Measurements from ENCODE around the gene VSTM2L. TPM values are rescaled to one million over a fixed set of nuclear protein-coding genes. Genes with fewer than 3 reads are reported as not detected.
"Not testable (repeated sequence)": the region's sequence is repeated elsewhere in the genome, so short reads cannot be mapped to it uniquely, and the experiment has no call there.

The VSTM2L gene
- total RNA-seq, 1 donor from 2014 or later = 7.3 TPM

DNA sequence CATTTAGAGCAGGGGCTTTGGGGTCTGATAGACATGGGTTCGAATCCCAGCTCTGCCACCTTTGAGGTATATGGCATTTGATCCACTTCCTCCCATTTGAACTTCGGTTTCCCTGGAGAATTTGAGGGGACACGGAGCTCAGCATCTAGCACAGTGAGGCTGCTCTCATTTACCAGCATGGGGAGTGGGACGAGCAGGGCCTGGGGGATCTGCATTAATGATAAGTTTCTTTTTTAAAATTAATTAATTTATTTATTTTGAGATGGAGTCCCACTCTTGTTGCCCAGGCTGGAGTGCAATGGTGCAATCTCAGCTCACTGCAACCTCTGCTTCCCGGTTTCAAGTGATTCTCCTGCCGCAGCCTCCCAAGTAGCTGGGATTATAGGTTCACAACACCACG, 52.6 kb downstream of the VSTM2L start:
- peaks cover 16% of the 10 kb centered on the region for H3K4me1 Mint-ChIP-seq (ENCODE audit: low read depth)
- TF ChIP-seq, protein P1, sequence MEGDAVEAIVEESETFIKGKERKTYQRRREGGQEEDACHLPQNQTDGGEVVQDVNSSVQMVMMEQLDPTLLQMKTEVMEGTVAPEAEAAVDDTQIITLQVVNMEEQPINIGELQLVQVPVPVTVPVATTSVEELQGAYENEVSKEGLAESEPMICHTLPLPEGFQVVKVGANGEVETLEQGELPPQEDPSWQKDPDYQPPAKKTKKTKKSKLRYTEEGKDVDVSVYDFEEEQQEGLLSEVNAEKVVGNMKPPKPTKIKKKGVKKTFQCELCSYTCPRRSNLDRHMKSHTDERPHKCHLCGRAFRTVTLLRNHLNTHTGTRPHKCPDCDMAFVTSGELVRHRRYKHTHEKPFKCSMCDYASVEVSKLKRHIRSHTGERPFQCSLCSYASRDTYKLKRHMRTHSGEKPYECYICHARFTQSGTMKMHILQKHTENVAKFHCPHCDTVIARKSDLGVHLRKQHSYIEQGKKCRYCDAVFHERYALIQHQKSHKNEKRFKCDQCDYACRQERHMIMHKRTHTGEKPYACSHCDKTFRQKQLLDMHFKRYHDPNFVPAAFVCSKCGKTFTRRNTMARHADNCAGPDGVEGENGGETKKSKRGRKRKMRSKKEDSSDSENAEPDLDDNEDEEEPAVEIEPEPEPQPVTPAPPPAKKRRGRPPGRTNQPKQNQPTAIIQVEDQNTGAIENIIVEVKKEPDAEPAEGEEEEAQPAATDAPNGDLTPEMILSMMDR (IDR thresholded peaks at IDR 0.05) = no peak
- H3K4me3 Mint-ChIP-seq (ENCODE audit: unreplicated experiment) = no peak overlapping the region
- H3K27me3 Mint-ChIP-seq (ENCODE audit: low read depth) = no peaks in the 10 kb centered on the region
- H3K9me3 Mint-ChIP-seq (ENCODE audit: low read depth) = peaks cover 9% of the 10 kb centered on the region
- H3K36me3 Mint-ChIP-seq (ENCODE audit: low read depth) = peaks cover 4% of the 10 kb centered on the region
- no peak for DNase-seq (ENCODE audit: low spot score)
- H3K27ac Mint-ChIP-seq (ENCODE audit: unreplicated experiment) = no peak overlapping the region

DNA sequence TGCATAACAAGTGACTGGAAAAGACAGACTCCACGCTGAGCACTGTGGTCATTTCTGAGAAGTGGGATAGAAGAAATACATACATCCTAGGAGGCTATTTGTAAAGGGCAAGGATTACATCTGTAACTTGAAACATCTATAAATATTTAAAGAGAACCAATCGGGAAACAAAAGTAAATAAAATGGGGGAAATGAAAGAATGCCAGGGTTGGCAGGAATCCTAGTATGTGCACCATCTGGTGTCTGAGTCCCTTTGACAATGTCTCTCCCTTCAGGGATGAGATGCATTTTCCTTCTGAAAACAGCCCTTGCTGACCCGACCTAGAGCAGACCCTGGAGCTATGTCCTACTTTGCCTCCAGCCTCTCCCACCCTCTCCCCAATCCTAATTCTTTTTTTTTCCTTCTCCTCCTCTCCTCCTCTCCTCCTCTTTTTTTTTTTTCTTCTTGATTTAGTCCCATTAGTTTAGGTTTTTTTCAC, 53.2 kb downstream of the VSTM2L start:
- H3K27me3 Mint-ChIP-seq (ENCODE audit: low read depth) = no peaks in the 10 kb centered on the region
- DNase-seq (ENCODE audit: low spot score) = no peak
- no peak overlapping the region for H3K27ac Mint-ChIP-seq (ENCODE audit: unreplicated experiment)
- TF ChIP-seq, protein P1 (IDR thresholded peaks at IDR 0.05) = peak; percentile 53
- H3K4me1 Mint-ChIP-seq (ENCODE audit: low read depth) = peaks cover 16% of the 10 kb centered on the region
- peaks cover 12% of the 10 kb centered on the region for H3K9me3 Mint-ChIP-seq (ENCODE audit: low read depth)
- peaks cover 3% of the 10 kb centered on the region for H3K36me3 Mint-ChIP-seq (ENCODE audit: low read depth)
- no peak overlapping the region for H3K4me3 Mint-ChIP-seq (ENCODE audit: unreplicated experiment)

DNA sequence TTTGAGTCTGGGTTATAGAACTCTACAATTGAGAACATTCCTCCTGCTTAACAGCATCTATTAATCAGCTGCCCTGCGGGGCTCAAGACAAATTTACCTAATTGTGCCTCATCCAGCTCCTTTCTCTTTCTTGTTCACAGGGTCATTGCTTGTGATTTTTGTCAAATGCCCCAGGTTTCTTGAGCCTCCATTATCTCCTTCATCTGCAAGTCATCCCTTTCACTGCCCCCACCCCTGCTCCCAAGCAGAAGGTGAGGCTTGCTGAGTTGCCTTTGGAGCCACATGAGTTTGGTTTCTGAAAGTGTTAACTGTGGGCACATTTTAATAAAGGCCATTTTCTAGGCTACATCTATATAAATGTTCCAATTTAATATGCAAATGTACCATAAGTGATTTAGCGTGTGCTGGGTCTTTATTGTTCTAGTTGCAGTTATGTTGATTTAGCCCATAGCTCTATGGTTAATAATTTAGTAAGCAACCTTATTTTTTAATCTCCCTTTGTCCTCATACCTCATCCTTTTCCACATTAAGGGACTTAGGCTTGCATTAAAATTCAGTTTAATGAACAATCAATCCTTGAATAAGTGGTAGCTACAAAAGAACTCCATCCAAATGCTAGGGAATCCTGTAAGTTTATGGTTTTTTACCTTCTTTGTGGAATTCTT, 56.1 kb downstream of the VSTM2L start:
- no peak for DNase-seq (ENCODE audit: low spot score)
- TF ChIP-seq, protein P1 (IDR thresholded peaks at IDR 0.05) = no peak
- Mint-ChIP-seq H3K27me3 (ENCODE audit: low read depth) (no peaks in the 10 kb centered on the region), H3K4me3 (ENCODE audit: unreplicated experiment) (no peak overlapping the region), H3K4me1 (ENCODE audit: low read depth) (peaks cover 25% of the 10 kb centered on the region), H3K9me3 (ENCODE audit: low read depth) (peaks cover 8% of the 10 kb centered on the region), H3K36me3 (ENCODE audit: low read depth) (no peaks in the 10 kb centered on the region), H3K27ac (ENCODE audit: unreplicated experiment) (no peak overlapping the region)

DNA sequence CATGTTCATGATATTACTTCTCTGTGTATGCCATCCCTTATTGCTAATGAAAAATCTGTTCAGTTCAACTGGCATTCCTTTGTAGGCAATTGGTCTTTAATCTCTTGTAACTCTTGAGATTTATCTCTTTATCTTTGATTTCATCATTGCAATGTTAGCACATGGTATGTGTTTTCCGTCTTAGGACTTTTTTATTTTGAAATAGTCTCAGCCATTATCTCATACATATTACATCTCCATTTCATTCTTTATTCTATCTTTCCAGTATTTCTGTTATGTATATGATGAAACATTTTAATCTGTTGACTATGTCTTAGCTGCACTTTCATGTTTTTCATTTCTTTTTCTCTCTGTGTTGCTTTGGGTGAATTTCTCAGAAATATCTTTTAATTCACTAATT, 58.1 kb downstream of the VSTM2L start:
- H3K4me1 Mint-ChIP-seq (ENCODE audit: low read depth) = peaks cover 25% of the 10 kb centered on the region
- no peak overlapping the region for H3K4me3 Mint-ChIP-seq (ENCODE audit: unreplicated experiment)
- H3K27me3 Mint-ChIP-seq (ENCODE audit: low read depth) = peaks cover under 1% of the 10 kb centered on the region
- H3K9me3 Mint-ChIP-seq (ENCODE audit: low read depth) = peaks cover 9% of the 10 kb centered on the region
- no peaks in the 10 kb centered on the region for H3K36me3 Mint-ChIP-seq (ENCODE audit: low read depth)
- DNase-seq (ENCODE audit: low spot score) = no peak
- H3K27ac Mint-ChIP-seq (ENCODE audit: unreplicated experiment) = no peak overlapping the region
- TF ChIP-seq, protein P1 (IDR thresholded peaks at IDR 0.05) = no peak

DNA sequence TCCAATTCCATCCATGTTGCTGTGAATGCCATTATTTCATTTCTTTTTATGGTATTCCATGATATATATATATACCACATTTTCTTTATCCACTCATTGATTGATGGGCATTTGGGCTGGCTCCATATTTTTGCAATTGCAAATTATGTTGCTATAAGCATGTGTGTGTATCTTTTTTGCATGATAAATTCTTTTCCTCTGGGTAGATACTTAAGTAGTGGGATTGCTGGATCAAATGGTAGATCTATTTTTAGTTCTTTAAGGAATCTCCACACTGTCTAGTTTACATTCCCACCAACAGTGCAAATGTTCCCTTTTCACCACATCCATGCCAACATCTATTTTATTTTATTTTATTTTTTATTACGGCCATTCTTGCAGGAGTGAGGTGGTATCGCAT, 60.6 kb downstream of the VSTM2L start:
- not testable (repeated sequence) for H3K36me3 Mint-ChIP-seq (ENCODE audit: low read depth); H3K27me3 Mint-ChIP-seq (ENCODE audit: low read depth); H3K4me3 Mint-ChIP-seq (ENCODE audit: unreplicated experiment); H3K27ac Mint-ChIP-seq (ENCODE audit: unreplicated experiment); DNase-seq (ENCODE audit: low spot score)
- Mint-ChIP-seq H3K9me3 (ENCODE audit: low read depth) (peaks cover 30% of the 10 kb centered on the region), H3K4me1 (ENCODE audit: low read depth) (peaks cover 19% of the 10 kb centered on the region)
